K562 (cell line): ENCODE measurements around the gene TBX6. TPM values are rescaled to one million over a fixed set of nuclear protein-coding genes. Genes with fewer than 3 reads are reported as not detected.

Source experiments
- ETV6 ChIP-seq, 3 experiments: fragments of 150-350 bp in 1 of 3; sonication (generic) in 1 of 3; formaldehyde crosslinking in 1 of 3; IDR thresholded peaks; 2 replicates each; pipeline versions ENCODE4 v1.6.1 to v1.8.0; 2014 to 2022; ENCODE audit warnings: borderline replicate concordance in 2 of 3, low read depth in 2 of 3, antibody characterized with exemption in 1 of 3, low read length in 1 of 3, mild to moderate bottlenecking in 1 of 3, missing genetic modification reagents in 1 of 3
- HBP1 ChIP-seq: fragments of 450-650 bp; formaldehyde crosslinking; IDR thresholded peaks from 2 replicates; pipeline ENCODE4 v1.4.0; 2022; ENCODE audit warnings: missing genetic modification characterization
- HCFC1 ChIP-seq: IDR thresholded peaks from 2 replicates; pipeline ENCODE4 v1.6.1; 2012; ENCODE audit warnings: low read depth, low read length, improper control_type of control experiment
- MAFG ChIP-seq: fragments of 450-650 bp; conservative IDR thresholded peaks from 2 replicates; pipeline ENCODE4 v1.6.1; 2016; ENCODE audit warnings: missing genetic modification characterization, missing compliant biosample characterization
- NFIC ChIP-seq: fragments of 450-650 bp; IDR thresholded peaks from 2 replicates; pipeline ENCODE4 v1.6.1; 2017; ENCODE audit warnings: mild to moderate bottlenecking, inconsistent platforms
- RBM14 ChIP-seq: fragments of 200-400 bp; formaldehyde crosslinking; IDR thresholded peaks from 2 replicates; pipeline ENCODE4 v1.6.1; 2018; ENCODE audit warnings: low read depth, mild to moderate bottlenecking, low read length, moderate library complexity, borderline replicate concordance; ENCODE audit not compliant: insufficient read depth
- REST ChIP-seq, 2 experiments: fragments of 450-650 bp; formaldehyde crosslinking in 1 of 2; IDR thresholded peaks; 2 replicates each; pipeline versions ENCODE4 v1.4.0 to v1.6.1; 2014 to 2020; ENCODE audit warnings: mild to moderate bottlenecking in 2 of 2, borderline replicate concordance in 1 of 2, low read depth in 1 of 2
- TRIM25 ChIP-seq: fragments of 450-650 bp; IDR thresholded peaks from 2 replicates; pipeline ENCODE4 v1.7.0; 2016; ENCODE audit warnings: borderline replicate concordance
- ZBTB33 ChIP-seq: sonication (generic); formaldehyde crosslinking; IDR thresholded peaks from 2 replicates; pipeline ENCODE4 v1.8.1; 2023; ENCODE audit warnings: mild to moderate bottlenecking, missing genetic modification reagents
- ZNF146 ChIP-seq: IDR thresholded peaks from one replicate; pipeline ENCODE4 v1.6.1; 2018; ENCODE audit warnings: missing compliant biosample characterization; ENCODE audit not compliant: unreplicated experiment
- ZNF764 ChIP-seq: fragments of 250-450 bp; sonication (Bioruptor Pico); IDR thresholded peaks from 2 replicates; pipeline ENCODE4 v1.4.0; 2020; ENCODE audit warnings: low read depth, mild to moderate bottlenecking, moderate library complexity
- polyA plus RNA-seq, 8 experiments: library from polyadenylated mRNA; depleted of rRNA in 4 of 8; stranded (reverse) in 5 of 8; unstranded in 3 of 8; fragments of >200 nt; fragmentation: Nextera tagmentation in 2 of 8; fragmentation: Illumina TruSeq in 1 of 8; extraction: Ambion mirVana in 2 of 8; extraction: Trizol in 1 of 8; gene quantifications; 2 replicates each; pipeline versions ENCODE4 v1.2.1 to v1.2.3, GENCODE V29; 2011 to 2014; ENCODE audit warnings: inconsistent platforms in 1 of 8, missing spikeins in 1 of 8
- total RNA-seq, 7 experiments: library from RNA; depleted of rRNA in 6 of 7; stranded (reverse); fragments of >200 nt in 6 of 7; fragmentation: Illumina TruSeq in 2 of 7; extraction: Trizol in 2 of 7; gene quantifications; 2 replicates each; pipeline versions ENCODE4 v1.2.1 to v1.2.3, GENCODE V29; 2011 to 2021; ENCODE audit warnings: low replicate concordance in 1 of 7

TBX6 gene
- total and polyA plus RNA-seq, 9 of the 15 experiments (the other 6 are each of a cell fraction or from before 2014, with no cell fraction given): 0.07 to 0.58 (median 0.11) TPM; not detected in 2

- TF ChIP-seq REST (IDR thresholded peaks at IDR 0.05; ENCODE audit: borderline replicate concordance) (no peak), REST (CRISPR knock-in tag; IDR thresholded peaks at IDR 0.05; ENCODE audit: low read depth) (no peak), NFIC (no peak), ZBTB33 (CRISPR knock-in tag) (no peak), HCFC1 (no peak), TRIM25 (no peak), ZNF764 (CRISPR knock-in tag) (no peak), RBM14 (no peak), HBP1 (CRISPR knock-in tag) (no peak), MAFG (tag) (peak; percentile 77), ZNF146 (no peak), ETV6 (IDR thresholded peaks at IDR 0.05; ENCODE audit: borderline replicate concordance in 1 of 2, low read depth in 2 of 2, low read length in 1 of 2) (no peak), ETV6 (CRISPR knock-in tag; IDR thresholded peaks at IDR 0.05; ENCODE audit: borderline replicate concordance) (no peak)
Observed at GRCh38 chr16:30088237-30088831, 3.4 kb downstream of the TBX6 start (continued).
